Transverse colon (tissue), 4 donors: Measurements from ENCODE around the gene C11orf54.
"Not testable (repeated sequence)": the region's sequence is repeated elsewhere in the genome, so short reads cannot be mapped to it uniquely, and the experiment has no call there.

Experiments used
- EP300 ChIP-seq: sonication (generic); formaldehyde crosslinking; IDR thresholded peaks from one replicate; pipeline ENCODE4 v1.6.1; 2017; ENCODE audit warnings: antibody characterized with exemption, low read depth
- POLR2A ChIP-seq: fragments of 450-650 bp; IDR thresholded peaks from one replicate; pipeline ENCODE4 v1.6.1; 2016; ENCODE audit warnings: antibody characterized with exemption, mild to moderate bottlenecking, moderate library complexity
- POLR2AphosphoS5 ChIP-seq, 3 donors: sonication (generic); formaldehyde crosslinking; IDR thresholded peaks; one replicate each; pipeline ENCODE4 v1.6.1; 2016; ENCODE audit warnings: antibody characterized with exemption in 3 of 3
- TF ChIP-seq, protein P1 (sequence below), 5 experiments: fragments of 200-600 bp in 3 of 5; fragments of 450-650 bp in 2 of 5; sonication (generic) in 3 of 5; IDR thresholded peaks; 1 replicate in 2 of 5; 2 replicates in 3 of 5; pipeline ENCODE4 v1.5.1; 2016 to 2017; ENCODE audit warnings: antibody characterized with exemption in 5 of 5, inconsistent platforms in 3 of 5, mild to moderate bottlenecking in 2 of 5, moderate library complexity in 1 of 5

GRCh38 chr11:93759123-93759522 lies 17.7 kb downstream of the C11orf54 start:
- not testable (repeated sequence) for TF ChIP-seq POLR2A; POLR2AphosphoS5 (IDR thresholded peaks at IDR 0.05); EP300
- TF ChIP-seq, protein P1, sequence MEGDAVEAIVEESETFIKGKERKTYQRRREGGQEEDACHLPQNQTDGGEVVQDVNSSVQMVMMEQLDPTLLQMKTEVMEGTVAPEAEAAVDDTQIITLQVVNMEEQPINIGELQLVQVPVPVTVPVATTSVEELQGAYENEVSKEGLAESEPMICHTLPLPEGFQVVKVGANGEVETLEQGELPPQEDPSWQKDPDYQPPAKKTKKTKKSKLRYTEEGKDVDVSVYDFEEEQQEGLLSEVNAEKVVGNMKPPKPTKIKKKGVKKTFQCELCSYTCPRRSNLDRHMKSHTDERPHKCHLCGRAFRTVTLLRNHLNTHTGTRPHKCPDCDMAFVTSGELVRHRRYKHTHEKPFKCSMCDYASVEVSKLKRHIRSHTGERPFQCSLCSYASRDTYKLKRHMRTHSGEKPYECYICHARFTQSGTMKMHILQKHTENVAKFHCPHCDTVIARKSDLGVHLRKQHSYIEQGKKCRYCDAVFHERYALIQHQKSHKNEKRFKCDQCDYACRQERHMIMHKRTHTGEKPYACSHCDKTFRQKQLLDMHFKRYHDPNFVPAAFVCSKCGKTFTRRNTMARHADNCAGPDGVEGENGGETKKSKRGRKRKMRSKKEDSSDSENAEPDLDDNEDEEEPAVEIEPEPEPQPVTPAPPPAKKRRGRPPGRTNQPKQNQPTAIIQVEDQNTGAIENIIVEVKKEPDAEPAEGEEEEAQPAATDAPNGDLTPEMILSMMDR (IDR thresholded peaks at IDR 0.05) = not testable (repeated sequence)
